GM19099 (cell line): ENCODE measurements around the gene LHX5.

ENCODE experiments used
- POLR2A ChIP-seq: IDR thresholded peaks from 3 replicates; pipeline ENCODE4 v1.6.1; 2011; ENCODE audit warnings: low read depth; ENCODE audit not compliant: insufficient read length; ENCODE audit errors: extremely low read depth

The LHX5 gene

DNA sequence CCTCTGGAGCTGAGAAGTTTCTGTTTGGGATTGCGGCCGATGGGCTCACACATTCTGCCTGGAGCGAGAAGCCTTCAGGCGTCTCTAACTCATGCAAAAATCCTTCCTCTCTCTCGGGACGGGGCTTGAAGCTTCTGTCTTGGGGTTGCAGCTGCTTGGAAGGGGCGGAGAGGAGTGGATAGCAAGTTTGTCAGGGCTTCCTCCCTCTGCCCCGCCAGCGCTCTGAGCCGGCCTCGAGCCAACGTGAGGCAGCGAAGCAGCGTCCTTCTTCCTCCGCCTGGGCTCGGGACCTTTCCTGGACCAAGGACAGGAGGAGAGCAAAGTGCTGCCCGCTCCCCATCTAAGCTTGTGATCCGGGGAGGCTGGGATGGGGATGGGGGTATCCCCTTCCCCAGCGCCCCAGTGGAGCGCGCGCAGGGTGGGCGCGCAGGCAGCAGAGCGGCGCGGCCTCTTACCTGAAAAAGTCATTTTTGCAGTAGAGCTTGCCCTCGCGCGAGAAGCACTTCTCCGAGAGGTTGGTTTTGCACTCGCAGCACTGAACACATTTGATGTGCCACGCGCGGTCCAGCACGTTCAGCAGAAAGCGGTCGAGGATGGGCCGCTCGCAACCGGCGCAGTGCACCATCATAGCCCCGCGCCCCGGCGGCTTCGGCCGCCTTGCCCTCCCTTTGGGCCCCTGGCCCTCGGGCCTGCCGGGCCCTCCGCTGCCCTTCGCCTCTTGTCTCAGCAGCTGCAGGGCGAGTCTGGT is 626 bp downstream of the LHX5 start:
- no peak for TF ChIP-seq POLR2A

- no peak for TF ChIP-seq POLR2A
Measured at GRCh38 chr12:113469949-113470743, 1.5 kb downstream of the LHX5 start.

GRCh38 chr12:113469224-113469948 is 2.3 kb downstream of the LHX5 start:
- TF ChIP-seq POLR2A = no peak

DNA sequence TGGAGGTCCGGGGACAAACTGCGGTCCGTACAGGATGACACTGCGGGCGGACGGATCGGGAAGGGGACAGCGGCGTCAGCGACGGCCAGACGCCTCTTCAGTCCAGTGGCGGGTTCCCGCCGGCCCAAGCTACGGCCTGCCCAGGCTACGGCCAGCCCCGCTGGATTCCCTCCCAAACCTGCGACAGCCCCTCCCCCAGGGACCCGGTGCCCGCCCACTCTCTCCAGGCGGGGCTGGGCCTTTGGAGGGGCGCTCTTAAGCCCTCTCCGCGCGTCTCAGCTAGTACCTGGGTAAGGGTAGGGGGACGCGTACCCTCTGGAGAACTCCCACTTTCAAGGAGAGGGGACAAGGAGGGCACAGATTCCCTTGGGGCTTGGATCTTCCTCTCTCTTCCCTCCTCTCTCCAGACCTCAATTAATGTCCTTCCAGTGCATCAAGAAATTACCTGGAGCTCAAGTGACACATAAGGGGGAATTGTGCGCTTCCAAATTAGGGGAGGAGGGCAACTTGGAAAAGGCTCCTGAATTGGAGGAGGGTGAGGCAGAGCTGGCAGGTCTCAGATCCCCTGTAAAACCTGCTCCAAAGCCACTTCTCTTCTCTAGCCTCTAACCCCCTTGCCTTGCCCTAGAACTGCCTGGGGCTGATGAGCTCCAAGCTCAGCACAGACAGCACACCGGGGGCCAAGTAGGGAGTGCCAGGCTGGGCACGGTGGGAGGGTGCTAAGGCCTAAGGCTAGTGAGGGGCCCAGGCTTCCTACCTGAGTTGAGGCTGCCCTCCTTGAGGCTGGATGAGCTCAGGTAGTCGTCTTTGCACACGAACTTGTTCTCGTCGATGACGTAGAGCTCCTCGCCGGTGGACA is 3.1 kb downstream of the LHX5 start:
- no peak for TF ChIP-seq POLR2A

- no peak for TF ChIP-seq POLR2A
Measured at GRCh38 chr12:113467502-113468364, 3.9 kb downstream of the LHX5 start.

DNA sequence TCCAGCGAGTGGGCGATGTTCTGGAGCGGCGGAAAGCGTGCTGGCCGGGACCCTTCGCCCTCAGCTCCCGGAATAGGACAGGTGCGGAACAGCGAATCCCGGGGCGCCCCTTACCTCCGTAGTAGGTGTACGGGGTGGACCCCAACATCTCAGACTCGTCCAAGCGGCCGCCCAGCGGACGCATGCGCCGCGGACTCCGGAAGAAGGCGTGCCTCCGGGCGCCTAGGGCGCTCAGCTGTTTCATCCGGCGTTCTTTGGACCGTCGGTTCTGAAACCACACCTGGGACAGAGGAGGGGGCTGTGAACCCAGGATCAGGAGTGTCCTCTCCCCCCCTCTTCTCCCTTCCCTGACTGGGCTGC is 4.5 kb downstream of the LHX5 start:
- TF ChIP-seq POLR2A = no peak

DNA sequence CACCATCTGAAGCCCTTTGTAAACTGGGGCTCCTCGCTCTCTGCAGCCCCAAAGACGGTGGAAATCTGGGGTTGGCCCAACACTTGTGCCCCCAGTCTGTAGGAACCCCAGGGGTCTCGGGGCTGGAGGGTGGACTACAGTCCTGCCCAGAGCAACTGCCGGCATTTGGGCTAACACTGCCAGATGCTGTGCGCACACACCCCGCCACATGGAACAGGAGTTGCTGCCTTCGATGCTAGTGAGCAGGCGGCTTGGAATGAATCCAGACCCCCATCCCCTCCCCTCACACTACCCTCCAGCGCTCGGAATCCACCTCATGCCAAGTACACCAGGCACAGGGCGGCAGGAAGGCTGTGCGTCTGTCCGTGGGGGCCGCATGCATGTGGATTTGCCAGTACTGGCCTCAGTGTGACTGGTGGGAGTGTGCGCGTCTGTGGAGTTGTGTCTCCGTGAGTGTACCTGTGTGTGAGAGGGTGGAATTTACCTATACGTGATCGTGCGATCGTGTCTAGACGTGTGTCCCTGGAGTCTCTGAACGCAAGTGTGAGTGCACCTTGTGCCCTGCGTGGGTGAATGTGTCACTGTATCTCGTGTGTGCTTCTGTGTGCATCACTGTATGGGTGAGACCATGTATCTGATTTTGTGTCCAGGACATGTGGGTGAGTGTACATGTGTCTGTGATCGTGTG is 5.1 kb downstream of the LHX5 start:
- TF ChIP-seq POLR2A = no peak

- TF ChIP-seq POLR2A = no peak
Measured at GRCh38 chr12:113465808-113466453, 5.7 kb downstream of the LHX5 start.

- no peak for TF ChIP-seq POLR2A
Measured at GRCh38 chr12:113464852-113465719, 6.6 kb downstream of the LHX5 start.

- TF ChIP-seq POLR2A = no peak
Measured at GRCh38 chr12:113464452-113464775, 7.3 kb downstream of the LHX5 start.

- no peak for TF ChIP-seq POLR2A
Measured at GRCh38 chr12:113463746-113464451, 7.8 kb downstream of the LHX5 start.

- no peak for TF ChIP-seq POLR2A
Measured at GRCh38 chr12:113462998-113463745, 8.5 kb downstream of the LHX5 start.
